SU-DHL-6 (cell line): ENCODE data around the gene FGF5.

Experiments
- H2AFZ ChIP-seq: fragments of 200-600 bp; sonication (generic); 2 replicates; pipeline ENCODE4 v1.6.1; 2014; ENCODE audit warnings: low read depth, mild to moderate bottlenecking, moderate library complexity, mixed read lengths, antibody characterized with exemption, low read length; ENCODE audit not compliant: severe bottlenecking
- H3F3A ChIP-seq: fragments of 200-600 bp; shearing (Covaris generic); 2 replicates; pipeline ENCODE4 v1.6.0; 2016; ENCODE audit warnings: antibody characterized with exemption, mild to moderate bottlenecking; ENCODE audit not compliant: insufficient read depth
- H3K27ac ChIP-seq: fragments of 200-600 bp; sonication (generic); 2 replicates; pipeline ENCODE4 v1.5.1; 2016; ENCODE audit warnings: low read depth, mild to moderate bottlenecking, low read length, moderate library complexity, mixed read lengths
- H3K27me3 ChIP-seq: fragments of 200-600 bp; sonication (generic), shearing (Covaris generic); 2 replicates; pipeline ENCODE4 v1.6.0; 2014; ENCODE audit warnings: mild to moderate bottlenecking, low read length
- H3K36me3 ChIP-seq: fragments of 200-600 bp; sonication (generic); 2 replicates; pipeline ENCODE4 v1.6.1; 2014; ENCODE audit warnings: mild to moderate bottlenecking, low read length, mixed read lengths
- H3K4me2 ChIP-seq: fragments of 300-600, 200-600 bp; shearing (Covaris generic), sonication (generic); 2 replicates; pipeline ENCODE4 v1.6.0; 2014; ENCODE audit warnings: low read length, low read depth, mild to moderate bottlenecking; ENCODE audit not compliant: poor library complexity, severe bottlenecking
- H3K4me3 ChIP-seq: fragments of 200-600 bp; sonication (generic); 2 replicates; pipeline ENCODE4 v1.5.1; 2014; ENCODE audit warnings: antibody characterized with exemption, low read length, mild to moderate bottlenecking, mixed read lengths; ENCODE audit not compliant: insufficient read depth, poor library complexity, severe bottlenecking
- H3K79me2 ChIP-seq: fragments of 200-600 bp; sonication (generic); 2 replicates; pipeline ENCODE4 v1.6.1; 2014; ENCODE audit warnings: mild to moderate bottlenecking, low read length, moderate library complexity; ENCODE audit not compliant: insufficient read depth
- H3K9ac ChIP-seq: fragments of 200-600 bp; sonication (generic); 2 replicates; pipeline ENCODE4 v1.7.0; 2014; ENCODE audit warnings: mild to moderate bottlenecking, low read length
- H3K9me2 ChIP-seq: fragments of 200-600 bp; sonication (generic); replicated peaks from 2 replicates; pipeline ENCODE4 v1.6.1; 2014; ENCODE audit warnings: low read length; ENCODE audit not compliant: insufficient read depth
- H3K9me3 ChIP-seq: fragments of 200-600 bp; sonication (generic); 2 replicates; pipeline ENCODE4 v1.6.1; 2014; ENCODE audit warnings: low read length, mixed read lengths; ENCODE audit not compliant: insufficient read depth
- H4K20me1 ChIP-seq: fragments of 200-600 bp; sonication (generic); 2 replicates; pipeline ENCODE4 v1.6.1; 2014; ENCODE audit warnings: low read depth, mild to moderate bottlenecking, antibody characterized with exemption, low read length, moderate library complexity, mixed read lengths
- EZH2phosphoT487 ChIP-seq: fragments of 200-600 bp; sonication (generic), shearing (Covaris generic); conservative IDR thresholded peaks from 2 replicates; pipeline ENCODE4 v1.6.1; 2018; ENCODE audit warnings: mild to moderate bottlenecking, antibody characterized with exemption, low read length, moderate library complexity, mixed read lengths
- TF ChIP-seq, protein P1 (sequence below): fragments of 200-600 bp; sonication (generic); IDR thresholded peaks from one replicate; pipeline ENCODE4 v1.5.1; 2017; ENCODE audit warnings: antibody characterized with exemption, mild to moderate bottlenecking, low read length, moderate library complexity; ENCODE audit not compliant: insufficient read depth, poor library complexity, severe bottlenecking

FGF5 gene

DNA sequence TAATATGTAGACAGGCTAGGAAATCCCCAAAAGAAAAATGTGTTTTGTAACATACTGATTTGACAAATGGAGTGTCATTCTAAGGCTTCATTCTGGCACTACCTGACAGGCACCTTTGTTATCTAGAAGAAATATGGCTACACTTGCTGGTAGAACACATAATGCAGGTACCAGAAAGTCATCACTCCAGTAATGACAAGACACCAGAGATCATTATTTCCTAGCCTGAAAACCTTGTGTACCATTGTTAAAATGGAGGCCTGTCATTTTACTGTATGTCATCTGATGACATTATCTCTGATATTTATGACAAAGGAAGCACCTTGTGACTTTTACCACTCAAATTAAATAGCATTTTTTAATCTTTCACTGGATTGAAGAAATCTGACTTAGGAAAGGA, 13.5 kb upstream of the FGF5 start:
- H3K27ac ChIP-seq, result no peak overlapping the region
- no peaks in the 10 kb centered on the region for H3K27me3 ChIP-seq
- H3F3A ChIP-seq, result no peaks in the 10 kb centered on the region
- no peaks in the 10 kb centered on the region for H3K79me2 ChIP-seq
- H3K4me3 ChIP-seq, result no peak overlapping the region
- no peaks in the 10 kb centered on the region for H4K20me1 ChIP-seq
- TF ChIP-seq, protein P1, sequence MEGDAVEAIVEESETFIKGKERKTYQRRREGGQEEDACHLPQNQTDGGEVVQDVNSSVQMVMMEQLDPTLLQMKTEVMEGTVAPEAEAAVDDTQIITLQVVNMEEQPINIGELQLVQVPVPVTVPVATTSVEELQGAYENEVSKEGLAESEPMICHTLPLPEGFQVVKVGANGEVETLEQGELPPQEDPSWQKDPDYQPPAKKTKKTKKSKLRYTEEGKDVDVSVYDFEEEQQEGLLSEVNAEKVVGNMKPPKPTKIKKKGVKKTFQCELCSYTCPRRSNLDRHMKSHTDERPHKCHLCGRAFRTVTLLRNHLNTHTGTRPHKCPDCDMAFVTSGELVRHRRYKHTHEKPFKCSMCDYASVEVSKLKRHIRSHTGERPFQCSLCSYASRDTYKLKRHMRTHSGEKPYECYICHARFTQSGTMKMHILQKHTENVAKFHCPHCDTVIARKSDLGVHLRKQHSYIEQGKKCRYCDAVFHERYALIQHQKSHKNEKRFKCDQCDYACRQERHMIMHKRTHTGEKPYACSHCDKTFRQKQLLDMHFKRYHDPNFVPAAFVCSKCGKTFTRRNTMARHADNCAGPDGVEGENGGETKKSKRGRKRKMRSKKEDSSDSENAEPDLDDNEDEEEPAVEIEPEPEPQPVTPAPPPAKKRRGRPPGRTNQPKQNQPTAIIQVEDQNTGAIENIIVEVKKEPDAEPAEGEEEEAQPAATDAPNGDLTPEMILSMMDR, result no peak
- no peak for TF ChIP-seq EZH2phosphoT487
- no peak overlapping the region for H3K4me2 ChIP-seq
- no peak overlapping the region for H2AFZ ChIP-seq
- H3K36me3 ChIP-seq, result no peaks in the 10 kb centered on the region
- no peak overlapping the region for H3K9ac ChIP-seq
- H3K9me3 ChIP-seq, result no peaks in the 10 kb centered on the region
- no peaks in the 10 kb centered on the region for H3K9me2 ChIP-seq

GRCh38 chr4:80253510-80253909, 13.0 kb upstream of the FGF5 start:
- no peak overlapping the region for H3K27ac ChIP-seq
- no peaks in the 10 kb centered on the region for H3K36me3 ChIP-seq
- no peaks in the 10 kb centered on the region for H4K20me1 ChIP-seq
- H2AFZ ChIP-seq, result no peak overlapping the region
- H3F3A ChIP-seq, result no peaks in the 10 kb centered on the region
- H3K4me2 ChIP-seq, result no peak overlapping the region
- no peaks in the 10 kb centered on the region for H3K79me2 ChIP-seq
- no peaks in the 10 kb centered on the region for H3K27me3 ChIP-seq
- H3K9ac ChIP-seq, result no peak overlapping the region
- no peaks in the 10 kb centered on the region for H3K9me3 ChIP-seq
- no peak for TF ChIP-seq EZH2phosphoT487
- TF ChIP-seq, protein P1, result no peak
- H3K9me2 ChIP-seq, result no peaks in the 10 kb centered on the region
- H3K4me3 ChIP-seq, result no peak overlapping the region

DNA sequence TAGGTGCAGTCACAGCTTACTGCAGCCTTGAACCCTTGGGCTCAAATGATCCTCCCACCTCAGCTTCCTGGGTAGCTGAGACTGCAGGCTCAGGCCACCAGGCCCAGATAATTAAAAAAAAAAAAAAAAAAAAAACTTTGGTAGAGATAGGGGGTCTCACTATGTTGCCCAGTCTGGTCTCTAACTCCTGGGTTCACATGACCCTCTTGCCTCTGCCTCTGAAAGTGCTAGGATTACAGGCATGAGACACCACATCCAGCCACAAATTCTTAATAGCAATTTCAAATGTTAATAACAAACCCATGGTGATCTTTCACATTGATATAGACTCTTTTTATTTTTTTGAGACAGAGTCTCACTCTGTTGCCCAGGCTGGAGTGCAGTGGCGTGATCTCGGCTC, 12.3 kb upstream of the FGF5 start:
- Histone ChIP-seq H3K36me3 (no peaks in the 10 kb centered on the region), H3K9me2 (no peaks in the 10 kb centered on the region), H3K4me2 (no peak overlapping the region), H4K20me1 (no peaks in the 10 kb centered on the region), H3K9me3 (no peaks in the 10 kb centered on the region), H3K27me3 (no peaks in the 10 kb centered on the region), H3K9ac (no peak overlapping the region), H3F3A (no peaks in the 10 kb centered on the region), H2AFZ (no peak overlapping the region), H3K4me3 (no peak overlapping the region), H3K27ac (no peak overlapping the region), H3K79me2 (no peaks in the 10 kb centered on the region)
- TF ChIP-seq EZH2phosphoT487, result no peak
- TF ChIP-seq, protein P1, result no peak
